ENCODE results near the gene ADCY7. TPM values are rescaled to one million over a fixed set of nuclear protein-coding genes. Genes with fewer than 3 reads are reported as not detected.

ADCY7 gene
- total and polyA plus RNA-seq, 2 of the 4 experiments (the other 2 are of a cell fraction): 15.2 to 17.1 TPM

DNA sequence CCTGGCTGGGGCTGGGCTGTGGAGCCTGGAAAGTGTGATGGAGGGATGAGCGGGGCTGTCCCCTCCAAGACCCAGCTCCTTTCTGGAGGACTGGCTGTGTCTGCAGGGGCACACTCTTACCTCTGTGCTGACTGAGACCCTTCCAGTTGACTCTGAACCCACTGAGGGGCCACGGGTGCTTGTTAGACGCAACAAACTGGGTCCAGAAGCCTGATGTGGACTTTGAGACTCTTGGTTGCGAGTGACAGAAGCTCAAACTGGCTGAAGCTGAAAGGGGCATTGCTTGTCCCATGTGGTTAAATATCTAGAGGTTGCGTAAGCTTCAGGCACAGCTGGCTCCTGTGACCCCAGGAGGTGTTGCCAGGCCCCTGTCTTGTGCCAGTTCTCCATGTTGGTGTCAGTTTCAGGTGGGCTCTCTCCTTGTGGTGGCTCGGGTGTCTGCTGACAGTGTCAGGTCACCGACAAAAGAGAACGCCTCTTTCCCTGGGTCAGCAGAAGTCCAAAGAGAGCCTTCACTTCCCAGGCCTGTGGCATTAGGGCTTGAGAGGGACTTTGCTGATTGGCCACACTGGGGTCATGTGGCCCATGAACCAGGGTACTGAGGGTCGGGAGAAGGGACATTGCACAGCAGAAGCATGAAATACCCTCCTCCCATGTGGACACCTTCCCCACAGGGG, 16.7 kb downstream of the ADCY7 start:
- WGBS, 2 experiments (ENCODE audit: extremely low coverage in 2 of 2, insufficient read length in 1 of 2): 100% methylated on average over 4 of the region's 9 CpGs; no CpG with 5 or more reads in 1 of the 2 experiments
- H3K36me3 ChIP-seq (ENCODE audit: control insufficient read depth, insufficient read depth, low read length): peaks cover 2% of the 10 kb centered on the region; the same call in 1 of the 2 replicates
- no peak overlapping the region for H3K4me2 ChIP-seq (ENCODE audit: low read depth, low read length)
- H3K9ac ChIP-seq (ENCODE audit: low read depth, low read length): no peak overlapping the region
- no peak overlapping the region for H3K18ac ChIP-seq (ENCODE audit: low read depth, low read length)
- no peak overlapping the region; the same call in 1 of the 2 replicates for H3K14ac ChIP-seq (replicated peaks; ENCODE audit: low read depth, low read length)
- no peak overlapping the region; the same call in 1 of the 2 replicates for H3K23ac ChIP-seq (ENCODE audit: low read depth, low read length)
- in situ Hi-C loops (cut with MboI; ENCODE audit: low sequenced_read_pairs) (no loop called here), intact Hi-C loops (cut with micrococcal nuclease) (no loop called here), dilution Hi-C loops (cut with HindIII; ENCODE audit: low sequenced_read_pairs, unreplicated experiment) (no loop called here)
- no TSS peak for BruUV-seq (replicated peaks)
- H3K4me1 ChIP-seq (ENCODE audit: control insufficient read depth, insufficient read depth, low read length): 0 out of 2 replicates have a peak, but pooled peaks cover 4% of the 10 kb centered on the region
- H3K27me3 ChIP-seq (ENCODE audit: control insufficient read depth, insufficient read depth, low read length): no peaks in the 10 kb centered on the region
- H4K5ac ChIP-seq (ENCODE audit: low read depth, low read length): no peak overlapping the region
- no peak overlapping the region for H4K91ac ChIP-seq (ENCODE audit: insufficient read depth, low read depth, low read length)
- DNase-seq (no peak), ATAC-seq (ENCODE audit: low read depth) (no peak)
- H3K56ac ChIP-seq (ENCODE audit: extremely low read depth, insufficient read depth, low read length): no peak overlapping the region
- H2AK9ac ChIP-seq (replicated peaks; ENCODE audit: low read depth, low read length, poor library complexity): no peak overlapping the region
- H2AK5ac ChIP-seq (ENCODE audit: low read depth, low read length): no peak overlapping the region
- peaks cover 4% of the 10 kb centered on the region; the same call in 1 of the 2 replicates for H3K9me3 ChIP-seq (ENCODE audit: control insufficient read depth, insufficient read depth, low read length)
- H3K4me3 ChIP-seq (ENCODE audit: insufficient read depth, low read depth, low read length): no peak overlapping the region
- no peak overlapping the region for H2BK5ac ChIP-seq (ENCODE audit: low read depth, low read length, poor library complexity, severe bottlenecking)
- no peak overlapping the region for H3K27ac ChIP-seq (ENCODE audit: insufficient read depth, low read length)
- no peak overlapping the region for H2BK120ac ChIP-seq (ENCODE audit: low read depth, low read length)
- no peak overlapping the region for H2BK20ac ChIP-seq (ENCODE audit: low read depth, low read length)
- H4K8ac ChIP-seq (ENCODE audit: low read depth in 2 of 2, low read length in 2 of 2): no peak overlapping the region
- no peaks in the 10 kb centered on the region; the same call in 1 of the 2 replicates for H3K9me1 ChIP-seq (ENCODE audit: insufficient read depth, low read length)
- H3K4ac ChIP-seq (ENCODE audit: low read depth, low read length): no peak overlapping the region
- H2BK15ac ChIP-seq (ENCODE audit: low read depth, low read length): no peak overlapping the region
- ChIA-PET POLR2A (ENCODE audit: unreplicated experiment) (no interaction called here), CTCF (no interaction called here)
- H4K20me1 ChIP-seq (ENCODE audit: insufficient read depth, low read length): peaks cover 31% of the 10 kb centered on the region
- H3K79me1 ChIP-seq (ENCODE audit: low read depth in 1 of 2, low read length in 2 of 2): peaks cover 7 to 27% of the 10 kb centered on the region in 2 experiments; a peak in 3 of 4 replicates
- TF ChIP-seq SMC3 (IDR thresholded peaks at IDR 0.05; ENCODE audit: low read depth, low read length) (no peak), CEBPB (IDR thresholded peaks at IDR 0.05; ENCODE audit: low read depth, low read length) (peak; percentile 56)
- no peak overlapping the region for H2AFZ ChIP-seq (replicated peaks; ENCODE audit: low read length, poor library complexity)

Data from IMR-90 (cell line).